ENCODE data around the gene CHST11. TPM values are rescaled to one million over a fixed set of nuclear protein-coding genes. Genes with fewer than 3 reads are reported as not detected.

Gene CHST11
- total RNA-seq, 4 donors from 2014 or later: 20.8 to 56.7 (median 26.5) TPM

DNA sequence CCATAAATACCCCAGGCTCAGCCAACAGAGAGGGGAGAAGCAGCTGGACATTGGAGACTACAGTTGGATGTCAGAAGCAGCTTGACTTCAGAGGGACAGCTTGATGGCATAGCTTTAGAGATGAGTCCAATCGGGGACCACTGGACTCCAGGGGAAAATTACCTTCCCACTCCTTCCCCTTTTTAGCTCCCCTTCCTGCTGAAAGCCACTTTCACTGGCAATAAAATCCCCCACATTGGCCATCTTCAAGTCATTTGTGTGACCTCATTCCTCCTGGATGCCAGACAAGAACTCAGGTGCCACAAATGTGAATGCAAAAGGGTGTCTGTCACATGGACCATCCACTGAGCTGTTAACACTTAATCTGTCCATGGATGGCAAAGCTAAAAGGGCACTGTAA, 184.2 kb downstream of the CHST11 start:
- 89 to 100% methylated on average over 1 of the region's 1 CpG for WGBS, 2 donors
- H3K36me3 ChIP-seq: no peaks in the 10 kb centered on the region
- DNase-seq (ENCODE audit: low spot score in 2 of 2): no peak
- peaks cover 0 to 12% (median 0%) of the 10 kb centered on the region in 4 donors for H3K9me3 ChIP-seq
- H3K4me3 ChIP-seq: no peak overlapping the region
- no peaks in the 10 kb centered on the region for H3K4me1 ChIP-seq
- no peaks in the 10 kb centered on the region for H3K27me3 ChIP-seq
- TF ChIP-seq, protein P1, sequence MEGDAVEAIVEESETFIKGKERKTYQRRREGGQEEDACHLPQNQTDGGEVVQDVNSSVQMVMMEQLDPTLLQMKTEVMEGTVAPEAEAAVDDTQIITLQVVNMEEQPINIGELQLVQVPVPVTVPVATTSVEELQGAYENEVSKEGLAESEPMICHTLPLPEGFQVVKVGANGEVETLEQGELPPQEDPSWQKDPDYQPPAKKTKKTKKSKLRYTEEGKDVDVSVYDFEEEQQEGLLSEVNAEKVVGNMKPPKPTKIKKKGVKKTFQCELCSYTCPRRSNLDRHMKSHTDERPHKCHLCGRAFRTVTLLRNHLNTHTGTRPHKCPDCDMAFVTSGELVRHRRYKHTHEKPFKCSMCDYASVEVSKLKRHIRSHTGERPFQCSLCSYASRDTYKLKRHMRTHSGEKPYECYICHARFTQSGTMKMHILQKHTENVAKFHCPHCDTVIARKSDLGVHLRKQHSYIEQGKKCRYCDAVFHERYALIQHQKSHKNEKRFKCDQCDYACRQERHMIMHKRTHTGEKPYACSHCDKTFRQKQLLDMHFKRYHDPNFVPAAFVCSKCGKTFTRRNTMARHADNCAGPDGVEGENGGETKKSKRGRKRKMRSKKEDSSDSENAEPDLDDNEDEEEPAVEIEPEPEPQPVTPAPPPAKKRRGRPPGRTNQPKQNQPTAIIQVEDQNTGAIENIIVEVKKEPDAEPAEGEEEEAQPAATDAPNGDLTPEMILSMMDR (IDR thresholded peaks at IDR 0.05): no peak
- no peak for TF ChIP-seq EP300 (IDR thresholded peaks at IDR 0.05)
- no peak for TF ChIP-seq POLR2A (IDR thresholded peaks at IDR 0.05)
- no peak overlapping the region for H3K27ac ChIP-seq

DNA sequence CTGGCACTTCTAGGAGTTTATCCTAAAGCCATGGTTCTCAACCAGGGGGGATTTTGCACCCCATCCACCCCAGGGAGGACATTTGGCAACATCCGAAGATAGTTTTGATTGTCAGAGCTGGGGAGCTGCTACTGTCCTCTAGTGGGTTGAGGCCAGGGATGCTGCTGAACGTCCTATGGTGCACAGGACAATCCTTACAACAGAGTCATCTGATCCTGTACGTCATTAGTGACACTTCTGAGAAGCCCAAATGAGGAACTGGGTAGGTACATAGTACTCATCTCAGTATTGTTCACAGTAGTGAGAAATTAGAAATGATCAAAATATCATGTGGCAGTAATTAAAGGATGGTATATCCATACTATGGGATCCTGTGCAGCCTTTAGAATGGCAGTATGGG, 185.1 kb downstream of the CHST11 start:
- no peak overlapping the region for H3K27ac ChIP-seq
- no peaks in the 10 kb centered on the region for H3K4me1 ChIP-seq
- 51 to 66% methylated on average over 3 of the region's 3 CpGs for WGBS, 2 donors
- no peak overlapping the region for H3K4me3 ChIP-seq
- TF ChIP-seq, protein P1 (IDR thresholded peaks at IDR 0.05): no peak
- peak in 1 of 2 donors; percentile 51 for TF ChIP-seq EP300 (IDR thresholded peaks at IDR 0.05)
- no peak for TF ChIP-seq POLR2A (IDR thresholded peaks at IDR 0.05)
- no peaks in the 10 kb centered on the region for H3K27me3 ChIP-seq
- no peaks in the 10 kb centered on the region for H3K36me3 ChIP-seq
- peaks cover 0 to 12% (median 0%) of the 10 kb centered on the region in 4 donors for H3K9me3 ChIP-seq
- DNase-seq (ENCODE audit: low spot score in 2 of 2): peak in 1 of 2 donors; percentile 24

DNA sequence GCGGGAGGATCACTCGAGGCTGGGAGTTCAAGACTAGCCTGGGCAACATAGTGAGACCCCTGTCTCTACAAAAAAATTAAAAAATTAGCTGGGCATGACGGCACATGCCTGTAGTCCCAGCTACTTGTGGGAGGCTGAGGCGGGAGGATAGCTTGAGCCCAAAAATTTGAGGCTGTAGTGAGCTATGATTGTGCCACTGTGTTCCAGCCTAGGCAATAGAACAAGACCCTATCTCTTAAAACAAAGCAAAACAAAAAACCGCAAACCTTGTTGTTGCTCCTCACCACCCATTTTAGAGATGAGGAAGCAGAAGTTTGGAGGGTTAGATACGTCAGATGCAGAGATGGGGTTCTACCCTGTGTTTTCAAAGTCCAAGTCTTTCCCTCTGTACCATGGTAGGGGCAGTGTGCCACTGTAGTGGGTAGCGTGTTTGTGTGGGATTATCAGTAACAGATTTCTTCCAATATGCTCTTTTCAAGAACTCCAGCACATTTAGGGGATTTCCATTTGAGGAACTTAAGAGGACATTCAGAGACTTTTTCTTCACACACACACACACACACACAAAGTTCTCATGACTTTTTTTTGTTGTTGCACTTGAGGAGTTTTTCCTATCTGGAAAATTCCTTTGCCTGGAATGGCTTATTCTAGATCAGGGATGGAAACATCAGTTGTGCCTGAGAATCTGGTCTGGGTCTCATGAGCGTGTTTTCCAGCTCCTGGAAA, 186.5 kb downstream of the CHST11 start:
- no peaks in the 10 kb centered on the region for H3K36me3 ChIP-seq
- no peak for DNase-seq (ENCODE audit: low spot score in 2 of 2)
- TF ChIP-seq POLR2A (IDR thresholded peaks at IDR 0.05) (no peak), EP300 (IDR thresholded peaks at IDR 0.05) (peak in 1 of 2 donors; percentile 40)
- TF ChIP-seq, protein P1 (IDR thresholded peaks at IDR 0.05): no peak
- no peak overlapping the region for H3K4me3 ChIP-seq
- H3K4me1 ChIP-seq: no peaks in the 10 kb centered on the region
- peak overlapping the region in 2 of 4 donors; percentile 21 to 48 for H3K27ac ChIP-seq
- no peaks in the 10 kb centered on the region for H3K27me3 ChIP-seq
- WGBS, 2 donors: 88% methylated on average over 8 of the region's 8 CpGs
- peaks cover 0 to 12% (median 0%) of the 10 kb centered on the region in 4 donors for H3K9me3 ChIP-seq

DNA sequence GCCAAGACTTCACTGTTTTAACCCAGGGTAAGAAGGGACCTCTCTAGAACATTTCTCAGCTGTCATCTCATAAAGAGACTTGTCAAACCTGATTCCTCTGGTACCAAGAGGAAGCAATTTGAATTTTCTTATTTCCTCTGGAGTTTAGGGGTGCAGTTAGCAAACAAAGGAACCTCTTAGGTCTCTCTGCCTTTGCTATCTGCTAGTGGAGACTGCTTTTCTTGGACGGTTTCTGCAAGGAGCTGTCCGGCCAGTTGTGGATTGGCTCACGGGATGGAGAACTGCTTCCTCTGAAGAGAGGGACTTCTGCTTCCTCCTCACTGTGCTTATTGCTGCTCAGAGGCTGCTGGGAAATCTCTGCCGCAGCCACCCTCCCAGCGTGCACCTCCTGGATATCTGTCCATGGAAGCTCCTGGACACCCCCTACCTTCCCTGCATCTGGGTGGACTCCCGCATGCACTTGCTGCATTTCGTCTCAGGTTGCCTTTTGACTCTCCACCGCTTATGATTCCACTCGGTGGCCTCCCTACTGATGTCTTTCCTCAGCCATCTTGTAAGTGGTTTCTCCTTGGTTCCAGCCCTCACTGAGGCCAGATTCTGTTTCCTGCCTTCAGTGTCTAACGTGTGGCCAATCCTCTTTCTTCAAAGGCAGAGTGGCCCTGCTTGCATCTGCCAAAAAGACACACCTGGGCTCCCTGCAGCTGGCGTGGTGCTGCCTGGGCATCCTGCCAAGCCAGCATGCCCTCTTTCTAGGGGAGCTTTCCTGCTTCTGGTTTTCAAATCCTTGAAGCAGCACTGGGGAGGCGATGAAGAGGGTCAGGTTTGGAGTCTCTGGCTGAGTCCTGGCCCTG, 187.3 kb downstream of the CHST11 start:
- no peaks in the 10 kb centered on the region for H3K27me3 ChIP-seq
- DNase-seq (ENCODE audit: low spot score in 2 of 2): no peak
- no peak for TF ChIP-seq POLR2A (IDR thresholded peaks at IDR 0.05)
- TF ChIP-seq, protein P1 (IDR thresholded peaks at IDR 0.05): no peak
- no peak for TF ChIP-seq EP300 (IDR thresholded peaks at IDR 0.05)
- no peaks in the 10 kb centered on the region for H3K36me3 ChIP-seq
- peak overlapping the region in 3 of 4 donors; percentile 5 to 57 (median 48) for H3K27ac ChIP-seq
- H3K9me3 ChIP-seq: peaks cover 0 to 12% (median 0%) of the 10 kb centered on the region in 4 donors
- H3K4me1 ChIP-seq: no peaks in the 10 kb centered on the region
- H3K4me3 ChIP-seq: no peak overlapping the region
- WGBS, 2 donors: 63 to 69% methylated on average over 12 of the region's 12 CpGs

DNA sequence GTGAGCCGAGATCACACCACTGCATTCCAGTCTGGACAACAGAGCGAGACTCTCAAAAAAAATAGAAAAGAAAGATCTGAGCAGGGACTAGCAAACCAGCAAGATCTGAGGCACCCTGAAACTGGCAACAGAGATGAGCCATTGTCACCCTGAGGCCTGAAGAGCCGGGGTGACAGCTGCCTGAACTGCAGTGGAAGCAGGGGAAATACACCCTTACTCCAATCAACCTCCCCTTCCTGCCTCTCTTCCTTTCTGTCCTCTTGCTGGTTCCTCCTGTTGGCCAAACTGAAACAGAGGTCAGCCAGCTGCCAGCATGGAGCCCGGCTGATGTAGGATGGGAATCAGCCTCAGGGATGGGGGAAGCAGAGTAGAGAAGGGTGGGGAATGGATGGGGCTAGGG, 192.0 kb downstream of the CHST11 start:
- H3K27me3 ChIP-seq: no peaks in the 10 kb centered on the region
- no peak for DNase-seq (ENCODE audit: low spot score in 2 of 2)
- 82 to 83% methylated on average over 4 of the region's 4 CpGs for WGBS, 2 donors

More for the DNA sequence above, 192.0 kb downstream of the CHST11 start:
- H3K36me3 ChIP-seq: no peaks in the 10 kb centered on the region
- no peak for TF ChIP-seq POLR2A (IDR thresholded peaks at IDR 0.05)
- TF ChIP-seq, protein P1 (IDR thresholded peaks at IDR 0.05): no peak
- TF ChIP-seq EP300 (IDR thresholded peaks at IDR 0.05): no peak
- no peak overlapping the region for H3K27ac ChIP-seq
- no peak overlapping the region for H3K4me3 ChIP-seq
- no peaks in the 10 kb centered on the region for H3K9me3 ChIP-seq
- H3K4me1 ChIP-seq: peaks cover 0 to 8% (median 0%) of the 10 kb centered on the region in 4 donors
